DMS53 treated with DMSO at 0.1 percent for 48 hours (cell line): Measurements from ENCODE around the gene GPR34.

ENCODE experiments used
- DNase-seq: peaks from one replicate; lab custom pipeline; 2025; ENCODE audit not compliant: unreplicated experiment; lab: John Stamatoyannopoulos, UW

Gene GPR34

GRCh38 chrX:41732260-41732659 lies 43.5 kb downstream of the GPR34 start:
- no peak for DNase-seq

- DNase-seq: no peak
Observed at GRCh38 chrX:41733939-41734338, 45.2 kb downstream of the GPR34 start.

- DNase-seq: no peak
Observed at GRCh38 chrX:41734530-41734929, 45.8 kb downstream of the GPR34 start.

GRCh38 chrX:41737065-41737464 lies 48.3 kb downstream of the GPR34 start:
- DNase-seq: no peak

GRCh38 chrX:41739871-41740270 lies 51.1 kb downstream of the GPR34 start:
- no peak for DNase-seq
